Kidney (tissue), 14 donors: ENCODE data around the gene NBEA. TPM values are rescaled to one million over a fixed set of nuclear protein-coding genes. Genes with fewer than 3 reads are reported as not detected.

Source experiments
- DNase-seq, 5 donors: peaks; one replicate each; pipeline ENCODE4 v3.0.0-alpha.2; 2013 to 2020
- FAIRE-seq: peaks from 2 replicates; lab custom pipeline; 2012; peaks lifted over from hg19 to GRCh38; lab: Jason Lieb, UNC
- H3K27ac ChIP-seq, 2 donors: one replicate each; pipeline ENCODE4 v1.7.0; 2013; ENCODE audit warnings: low read depth in 2 of 2, low read length in 2 of 2, inconsistent platforms in 1 of 2
- H3K27me3 ChIP-seq: one replicate; pipeline ENCODE4 v1.7.1; 2013; ENCODE audit warnings: low read length, inconsistent platforms; ENCODE audit not compliant: control insufficient read depth, insufficient read depth
- H3K36me3 ChIP-seq, 3 donors: one replicate each; pipeline versions ENCODE4 v1.7.0 to v1.7.1; 2013; ENCODE audit warnings: low read length in 3 of 3, control low read depth in 1 of 3, inconsistent platforms in 1 of 3; ENCODE audit not compliant: insufficient read depth in 3 of 3, control insufficient read depth in 2 of 3
- H3K4me1 ChIP-seq, 3 donors: one replicate each; pipeline versions ENCODE4 v1.7.0 to v1.7.1; 2013; ENCODE audit warnings: low read length in 3 of 3, inconsistent platforms in 1 of 3, low read depth in 1 of 3; ENCODE audit not compliant: control insufficient read depth in 2 of 3, insufficient read depth in 2 of 3
- H3K4me3 ChIP-seq, 3 donors: one replicate each; pipeline versions ENCODE4 v1.7.0 to v1.8.1; 2013; ENCODE audit warnings: low read length in 3 of 3, control low read depth in 1 of 3, inconsistent platforms in 1 of 3
- H3K9ac ChIP-seq, 3 donors: one replicate each; pipeline versions ENCODE4 v1.7.0 to v1.7.1; 2013; ENCODE audit warnings: low read length in 3 of 3, control low read depth in 1 of 3, inconsistent platforms in 1 of 3
- H3K9me3 ChIP-seq, 3 donors: one replicate each; pipeline versions ENCODE4 v1.7.0 to v1.7.1; 2013; ENCODE audit warnings: low read length in 3 of 3, control low read depth in 1 of 3, inconsistent platforms in 1 of 3; ENCODE audit not compliant: control insufficient read depth in 2 of 3, insufficient read depth in 1 of 3
- CTCF ChIP-seq: IDR thresholded peaks from 3 replicates; pipeline ENCODE4 v1.5.1; 2012; ENCODE audit warnings: mild to moderate bottlenecking, moderate library complexity, borderline replicate concordance; ENCODE audit not compliant: insufficient read depth; ENCODE audit errors: extremely low read depth
- intact Hi-C: fragments of 100-400 bp; cut with DNase I; formaldehyde crosslinking; loops from one replicate; pipeline ENCODE4 v1.11.1; 2022
- polyA plus RNA-seq: library from polyadenylated mRNA; stranded (reverse); fragments of 350-450 nt; fragmentation: Illumina TruSeq; extraction: RNeasy Lipid Tissue Mini Kit (QIAGEN cat#74804); gene quantifications from one replicate; pipeline ENCODE4 v1.2.3, GENCODE V29; 2014; ENCODE audit warnings: low read depth, low replicate concordance; ENCODE audit not compliant: insufficient read depth
- total RNA-seq: library from RNA; stranded (reverse); fragmentation: NEBNext Ultra II Directional; extraction: Animal tissue kit (Norgen Biotek cat#: 25700); gene quantifications from one replicate; pipeline ENCODE4 v1.2.1, GENCODE V29; 2021
- donor health status: control.
- donor health status: control.
- donor health status: control.
- donor health status: control.
- donor health status: control.
- donor health status: DM: yes; HTN: yes; CAD: no.
- donor health status: Normal renal cell carcinoma (clear cell type).

NBEA gene
- total and polyA plus RNA-seq, 2 donors from 2014 or later: 4.7 to 14.6 TPM

- H3K27ac ChIP-seq: no peak overlapping the region
- H3K9me3 ChIP-seq: no peaks in the 10 kb centered on the region
- no peaks in the 10 kb centered on the region for H3K4me1 ChIP-seq
- FAIRE-seq (no peak), DNase-seq (no peak)
- no peak for TF ChIP-seq CTCF
- no peak overlapping the region for H3K4me3 ChIP-seq
- no peaks in the 10 kb centered on the region for H3K36me3 ChIP-seq
- intact Hi-C loops: no loop called here
- H3K27me3 ChIP-seq: no peaks in the 10 kb centered on the region
- no peak overlapping the region for H3K9ac ChIP-seq
Observed at GRCh38 chr13:35498231-35498630, 556.2 kb downstream of the NBEA start.

DNA sequence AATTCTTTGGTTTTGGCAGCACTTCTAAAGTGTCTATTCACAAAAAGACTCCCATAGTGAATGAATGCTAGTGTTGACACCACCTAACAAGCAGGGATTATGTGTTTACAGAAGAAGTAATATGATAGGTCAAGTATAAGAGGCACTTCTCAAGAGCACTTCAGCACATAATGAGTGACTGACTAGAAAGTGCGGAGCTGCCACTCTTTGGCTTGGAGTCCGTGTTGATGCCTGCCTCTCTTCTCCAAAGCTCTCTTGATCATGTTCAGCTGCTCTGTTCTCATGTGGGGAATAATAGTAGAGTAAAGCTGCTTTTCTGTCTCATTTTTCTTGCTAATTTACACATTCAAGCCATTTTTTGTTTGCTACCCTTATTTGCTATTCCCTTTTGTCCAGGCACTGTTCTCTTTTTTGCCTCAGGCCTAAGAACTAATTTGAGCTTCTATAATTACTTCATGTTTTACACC lies 557.2 kb downstream of the NBEA start:
- Histone ChIP-seq H3K9me3 (no peaks in the 10 kb centered on the region), H3K9ac (no peak overlapping the region), H3K36me3 (no peaks in the 10 kb centered on the region), H3K4me1 (no peaks in the 10 kb centered on the region), H3K27ac (no peak overlapping the region), H3K4me3 (no peak overlapping the region), H3K27me3 (no peaks in the 10 kb centered on the region)
- no peak for FAIRE-seq
- intact Hi-C loops: no loop called here
- TF ChIP-seq CTCF: no peak
- DNase-seq: no peak

- Histone ChIP-seq H3K27me3 (no peaks in the 10 kb centered on the region), H3K4me1 (no peaks in the 10 kb centered on the region), H3K36me3 (no peaks in the 10 kb centered on the region), H3K9ac (no peak overlapping the region), H3K4me3 (no peak overlapping the region), H3K9me3 (no peaks in the 10 kb centered on the region), H3K27ac (no peak overlapping the region)
- no peak for DNase-seq
- TF ChIP-seq CTCF: no peak
- intact Hi-C loops: no loop called here
- FAIRE-seq: no peak
Observed at GRCh38 chr13:35499676-35500075, 557.6 kb downstream of the NBEA start.

DNA sequence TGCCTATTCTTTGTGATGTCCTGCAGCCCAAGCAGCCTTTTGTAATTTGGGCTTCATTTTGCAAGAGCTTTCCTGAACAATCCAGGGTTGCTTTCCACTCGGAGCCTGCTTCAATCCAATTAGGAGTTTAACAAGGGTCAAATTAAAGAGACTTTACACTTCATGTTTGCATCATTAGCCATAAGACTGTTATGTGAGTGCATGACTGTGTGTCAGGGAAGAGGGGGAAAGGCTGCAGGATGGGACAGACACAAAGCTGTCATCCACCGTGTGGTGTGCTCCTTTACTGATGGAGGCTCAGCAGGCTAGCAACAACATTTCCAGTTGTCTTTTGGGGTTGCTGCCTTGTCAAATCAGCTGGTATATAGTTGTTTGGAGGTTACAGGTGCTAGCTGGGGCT lies 558.1 kb downstream of the NBEA start:
- no peaks in the 10 kb centered on the region for H3K4me1 ChIP-seq
- no peak overlapping the region for H3K9ac ChIP-seq
- FAIRE-seq (no peak), DNase-seq (no peak)
- H3K9me3 ChIP-seq: no peaks in the 10 kb centered on the region
- H3K36me3 ChIP-seq: no peaks in the 10 kb centered on the region
- H3K27me3 ChIP-seq: no peaks in the 10 kb centered on the region
- no peak overlapping the region for H3K27ac ChIP-seq
- TF ChIP-seq CTCF: no peak
- intact Hi-C loops: no loop called here
- no peak overlapping the region for H3K4me3 ChIP-seq
